Measurements from ENCODE around the gene CD96. TPM values are rescaled to one million over a fixed set of nuclear protein-coding genes. Genes with fewer than 3 reads are reported as not detected.

CD96 gene
- total and polyA plus RNA-seq, 2 experiments from 2014 or later, result 0.91 TPM; not detected in 1

DNA sequence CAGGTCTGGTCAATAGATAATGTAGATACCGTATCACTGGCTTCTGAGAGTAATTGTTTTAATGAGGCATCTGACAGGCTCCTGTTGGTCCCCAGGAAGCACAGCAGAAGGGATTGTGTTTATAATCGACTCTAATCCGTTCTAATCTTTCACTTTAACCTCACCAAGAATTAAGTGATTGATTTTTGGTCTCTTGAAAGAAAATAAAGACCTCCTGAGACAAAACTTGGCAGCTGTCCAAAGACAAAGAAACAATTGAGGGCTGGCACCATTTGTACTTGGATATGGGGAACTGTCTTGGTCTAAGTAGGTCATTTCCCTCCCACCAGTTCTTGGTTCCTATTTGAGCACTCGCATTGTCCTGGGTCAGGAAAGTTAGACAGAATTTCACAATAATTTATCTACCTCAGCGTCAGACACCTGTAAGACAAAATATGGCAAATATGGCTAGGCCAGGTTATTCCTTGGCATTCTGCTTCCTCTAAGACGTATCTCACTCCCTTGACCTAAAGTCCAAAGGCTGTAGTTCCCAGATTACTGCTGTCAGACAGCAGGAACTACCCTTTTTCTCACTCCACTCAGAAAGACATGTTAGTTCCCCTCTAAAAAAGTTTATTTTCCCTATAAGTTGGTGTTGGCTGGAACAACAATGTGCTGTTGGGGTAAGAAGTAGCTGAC lies 22.7 kb upstream of the CD96 start:
- H3K9me3 Mint-ChIP-seq, result no peaks in the 10 kb centered on the region
- ATAC-seq (no peak), DNase-seq (ENCODE audit: low spot score) (no peak)
- no peaks in the 10 kb centered on the region for H3K27me3 Mint-ChIP-seq (ENCODE audit: insufficient read depth, low read depth, poor library complexity)
- Histone ChIP-seq H3K4me2 (no peak overlapping the region), H3K79me2 (replicated peaks; ENCODE audit: insufficient read depth) (no peaks in the 10 kb centered on the region), H3K4me3 (no peak overlapping the region), H3K4me1 (ENCODE audit: insufficient read depth) (no peaks in the 10 kb centered on the region), H3K9me2 (ENCODE audit: insufficient read depth) (0 out of 2 replicates have a peak, but pooled peaks cover 5% of the 10 kb centered on the region), H3F3A (replicated peaks; ENCODE audit: low read depth) (no peaks in the 10 kb centered on the region), H3K27me3 (ENCODE audit: insufficient read depth) (no peaks in the 10 kb centered on the region), H2AFZ (no peak overlapping the region; the same call in 1 of the 2 replicates), H3K36me3 (ENCODE audit: insufficient read depth) (no peaks in the 10 kb centered on the region), H4K20me1 (replicated peaks; ENCODE audit: insufficient read depth) (no peaks in the 10 kb centered on the region), H3K27ac (ENCODE audit: low read depth) (no peak overlapping the region)
- peaks cover 5% of the 10 kb centered on the region; the same call in 1 of the 3 replicates for H3K4me1 Mint-ChIP-seq
- no peak overlapping the region for H3K4me3 Mint-ChIP-seq
- H3K36me3 Mint-ChIP-seq (ENCODE audit: low read depth), result no peaks in the 10 kb centered on the region
- TF ChIP-seq POLR2AphosphoS5 (IDR thresholded peaks at IDR 0.05; ENCODE audit: low read depth) (no peak), ZNF331 (CRISPR knock-in tag; IDR thresholded peaks at IDR 0.05; ENCODE audit: low read depth) (no peak), ZNF114 (CRISPR knock-in tag; IDR thresholded peaks at IDR 0.05) (no peak), EZH2 (IDR thresholded peaks at IDR 0.05; ENCODE audit: low read depth, unreplicated experiment) (no peak), CREB1 (CRISPR knock-in tag; IDR thresholded peaks at IDR 0.05; ENCODE audit: low read depth) (no peak), STAT1 (IDR thresholded peaks at IDR 0.05; ENCODE audit: unreplicated experiment) (no peak), NANOG (IDR thresholded peaks at IDR 0.05; ENCODE audit: borderline replicate concordance) (no peak), JUNB (IDR thresholded peaks at IDR 0.05; ENCODE audit: unreplicated experiment) (no peak), EZH2phosphoT487 (IDR thresholded peaks at IDR 0.05; ENCODE audit: unreplicated experiment) (no peak)
- TF ChIP-seq, protein P1, sequence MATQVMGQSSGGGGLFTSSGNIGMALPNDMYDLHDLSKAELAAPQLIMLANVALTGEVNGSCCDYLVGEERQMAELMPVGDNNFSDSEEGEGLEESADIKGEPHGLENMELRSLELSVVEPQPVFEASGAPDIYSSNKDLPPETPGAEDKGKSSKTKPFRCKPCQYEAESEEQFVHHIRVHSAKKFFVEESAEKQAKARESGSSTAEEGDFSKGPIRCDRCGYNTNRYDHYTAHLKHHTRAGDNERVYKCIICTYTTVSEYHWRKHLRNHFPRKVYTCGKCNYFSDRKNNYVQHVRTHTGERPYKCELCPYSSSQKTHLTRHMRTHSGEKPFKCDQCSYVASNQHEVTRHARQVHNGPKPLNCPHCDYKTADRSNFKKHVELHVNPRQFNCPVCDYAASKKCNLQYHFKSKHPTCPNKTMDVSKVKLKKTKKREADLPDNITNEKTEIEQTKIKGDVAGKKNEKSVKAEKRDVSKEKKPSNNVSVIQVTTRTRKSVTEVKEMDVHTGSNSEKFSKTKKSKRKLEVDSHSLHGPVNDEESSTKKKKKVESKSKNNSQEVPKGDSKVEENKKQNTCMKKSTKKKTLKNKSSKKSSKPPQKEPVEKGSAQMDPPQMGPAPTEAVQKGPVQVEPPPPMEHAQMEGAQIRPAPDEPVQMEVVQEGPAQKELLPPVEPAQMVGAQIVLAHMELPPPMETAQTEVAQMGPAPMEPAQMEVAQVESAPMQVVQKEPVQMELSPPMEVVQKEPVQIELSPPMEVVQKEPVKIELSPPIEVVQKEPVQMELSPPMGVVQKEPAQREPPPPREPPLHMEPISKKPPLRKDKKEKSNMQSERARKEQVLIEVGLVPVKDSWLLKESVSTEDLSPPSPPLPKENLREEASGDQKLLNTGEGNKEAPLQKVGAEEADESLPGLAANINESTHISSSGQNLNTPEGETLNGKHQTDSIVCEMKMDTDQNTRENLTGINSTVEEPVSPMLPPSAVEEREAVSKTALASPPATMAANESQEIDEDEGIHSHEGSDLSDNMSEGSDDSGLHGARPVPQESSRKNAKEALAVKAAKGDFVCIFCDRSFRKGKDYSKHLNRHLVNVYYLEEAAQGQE (IDR thresholded peaks at IDR 0.05; ENCODE audit: unreplicated experiment), result no peak
- TF ChIP-seq, protein P2, sequence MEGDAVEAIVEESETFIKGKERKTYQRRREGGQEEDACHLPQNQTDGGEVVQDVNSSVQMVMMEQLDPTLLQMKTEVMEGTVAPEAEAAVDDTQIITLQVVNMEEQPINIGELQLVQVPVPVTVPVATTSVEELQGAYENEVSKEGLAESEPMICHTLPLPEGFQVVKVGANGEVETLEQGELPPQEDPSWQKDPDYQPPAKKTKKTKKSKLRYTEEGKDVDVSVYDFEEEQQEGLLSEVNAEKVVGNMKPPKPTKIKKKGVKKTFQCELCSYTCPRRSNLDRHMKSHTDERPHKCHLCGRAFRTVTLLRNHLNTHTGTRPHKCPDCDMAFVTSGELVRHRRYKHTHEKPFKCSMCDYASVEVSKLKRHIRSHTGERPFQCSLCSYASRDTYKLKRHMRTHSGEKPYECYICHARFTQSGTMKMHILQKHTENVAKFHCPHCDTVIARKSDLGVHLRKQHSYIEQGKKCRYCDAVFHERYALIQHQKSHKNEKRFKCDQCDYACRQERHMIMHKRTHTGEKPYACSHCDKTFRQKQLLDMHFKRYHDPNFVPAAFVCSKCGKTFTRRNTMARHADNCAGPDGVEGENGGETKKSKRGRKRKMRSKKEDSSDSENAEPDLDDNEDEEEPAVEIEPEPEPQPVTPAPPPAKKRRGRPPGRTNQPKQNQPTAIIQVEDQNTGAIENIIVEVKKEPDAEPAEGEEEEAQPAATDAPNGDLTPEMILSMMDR (conservative IDR thresholded peaks at IDR 0.05; ENCODE audit: low read depth in 2 of 2), result no peak
- TF ChIP-seq, protein P3, sequence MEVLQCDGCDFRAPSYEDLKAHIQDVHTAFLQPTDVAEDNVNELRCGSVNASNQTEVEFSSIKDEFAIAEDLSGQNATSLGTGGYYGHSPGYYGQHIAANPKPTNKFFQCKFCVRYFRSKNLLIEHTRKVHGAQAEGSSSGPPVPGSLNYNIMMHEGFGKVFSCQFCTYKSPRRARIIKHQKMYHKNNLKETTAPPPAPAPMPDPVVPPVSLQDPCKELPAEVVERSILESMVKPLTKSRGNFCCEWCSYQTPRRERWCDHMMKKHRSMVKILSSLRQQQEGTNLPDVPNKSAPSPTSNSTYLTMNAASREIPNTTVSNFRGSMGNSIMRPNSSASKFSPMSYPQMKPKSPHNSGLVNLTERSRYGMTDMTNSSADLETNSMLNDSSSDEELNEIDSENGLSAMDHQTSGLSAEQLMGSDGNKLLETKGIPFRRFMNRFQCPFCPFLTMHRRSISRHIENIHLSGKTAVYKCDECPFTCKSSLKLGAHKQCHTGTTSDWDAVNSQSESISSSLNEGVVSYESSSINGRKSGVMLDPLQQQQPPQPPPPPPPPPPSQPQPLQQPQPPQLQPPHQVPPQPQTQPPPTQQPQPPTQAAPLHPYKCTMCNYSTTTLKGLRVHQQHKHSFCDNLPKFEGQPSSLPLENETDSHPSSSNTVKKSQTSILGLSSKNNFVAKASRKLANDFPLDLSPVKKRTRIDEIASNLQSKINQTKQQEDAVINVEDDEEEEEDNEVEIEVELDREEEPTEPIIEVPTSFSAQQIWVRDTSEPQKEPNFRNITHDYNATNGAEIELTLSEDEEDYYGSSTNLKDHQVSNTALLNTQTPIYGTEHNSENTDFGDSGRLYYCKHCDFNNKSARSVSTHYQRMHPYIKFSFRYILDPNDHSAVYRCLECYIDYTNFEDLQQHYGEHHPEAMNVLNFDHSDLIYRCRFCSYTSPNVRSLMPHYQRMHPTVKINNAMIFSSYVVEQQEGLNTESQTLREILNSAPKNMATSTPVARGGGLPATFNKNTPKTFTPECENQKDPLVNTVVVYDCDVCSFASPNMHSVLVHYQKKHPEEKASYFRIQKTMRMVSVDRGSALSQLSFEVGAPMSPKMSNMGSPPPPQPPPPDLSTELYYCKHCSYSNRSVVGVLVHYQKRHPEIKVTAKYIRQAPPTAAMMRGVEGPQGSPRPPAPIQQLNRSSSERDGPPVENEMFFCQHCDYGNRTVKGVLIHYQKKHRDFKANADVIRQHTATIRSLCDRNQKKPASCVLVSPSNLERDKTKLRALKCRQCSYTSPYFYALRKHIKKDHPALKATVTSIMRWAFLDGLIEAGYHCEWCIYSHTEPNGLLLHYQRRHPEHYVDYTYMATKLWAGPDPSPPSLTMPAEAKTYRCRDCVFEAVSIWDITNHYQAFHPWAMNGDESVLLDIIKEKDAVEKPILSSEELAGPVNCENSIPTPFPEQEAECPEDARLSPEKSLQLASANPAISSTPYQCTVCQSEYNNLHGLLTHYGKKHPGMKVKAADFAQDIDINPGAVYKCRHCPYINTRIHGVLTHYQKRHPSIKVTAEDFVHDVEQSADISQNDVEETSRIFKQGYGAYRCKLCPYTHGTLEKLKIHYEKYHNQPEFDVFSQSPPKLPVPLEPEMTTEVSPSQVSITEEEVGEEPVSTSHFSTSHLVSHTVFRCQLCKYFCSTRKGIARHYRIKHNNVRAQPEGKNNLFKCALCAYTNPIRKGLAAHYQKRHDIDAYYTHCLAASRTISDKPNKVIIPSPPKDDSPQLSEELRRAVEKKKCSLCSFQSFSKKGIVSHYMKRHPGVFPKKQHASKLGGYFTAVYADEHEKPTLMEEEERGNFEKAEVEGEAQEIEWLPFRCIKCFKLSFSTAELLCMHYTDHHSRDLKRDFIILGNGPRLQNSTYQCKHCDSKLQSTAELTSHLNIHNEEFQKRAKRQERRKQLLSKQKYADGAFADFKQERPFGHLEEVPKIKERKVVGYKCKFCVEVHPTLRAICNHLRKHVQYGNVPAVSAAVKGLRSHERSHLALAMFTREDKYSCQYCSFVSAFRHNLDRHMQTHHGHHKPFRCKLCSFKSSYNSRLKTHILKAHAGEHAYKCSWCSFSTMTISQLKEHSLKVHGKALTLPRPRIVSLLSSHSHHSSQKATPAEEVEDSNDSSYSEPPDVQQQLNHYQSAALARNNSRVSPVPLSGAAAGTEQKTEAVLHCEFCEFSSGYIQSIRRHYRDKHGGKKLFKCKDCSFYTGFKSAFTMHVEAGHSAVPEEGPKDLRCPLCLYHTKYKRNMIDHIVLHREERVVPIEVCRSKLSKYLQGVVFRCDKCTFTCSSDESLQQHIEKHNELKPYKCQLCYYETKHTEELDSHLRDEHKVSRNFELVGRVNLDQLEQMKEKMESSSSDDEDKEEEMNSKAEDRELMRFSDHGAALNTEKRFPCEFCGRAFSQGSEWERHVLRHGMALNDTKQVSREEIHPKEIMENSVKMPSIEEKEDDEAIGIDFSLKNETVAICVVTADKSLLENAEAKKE (CRISPR knock-in tag; IDR thresholded peaks at IDR 0.05), result no peak
- TF ChIP-seq, protein P4, sequence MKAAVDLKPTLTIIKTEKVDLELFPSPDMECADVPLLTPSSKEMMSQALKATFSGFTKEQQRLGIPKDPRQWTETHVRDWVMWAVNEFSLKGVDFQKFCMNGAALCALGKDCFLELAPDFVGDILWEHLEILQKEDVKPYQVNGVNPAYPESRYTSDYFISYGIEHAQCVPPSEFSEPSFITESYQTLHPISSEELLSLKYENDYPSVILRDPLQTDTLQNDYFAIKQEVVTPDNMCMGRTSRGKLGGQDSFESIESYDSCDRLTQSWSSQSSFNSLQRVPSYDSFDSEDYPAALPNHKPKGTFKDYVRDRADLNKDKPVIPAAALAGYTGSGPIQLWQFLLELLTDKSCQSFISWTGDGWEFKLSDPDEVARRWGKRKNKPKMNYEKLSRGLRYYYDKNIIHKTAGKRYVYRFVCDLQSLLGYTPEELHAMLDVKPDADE (IDR thresholded peaks at IDR 0.05), result no peak
- H3K27ac Mint-ChIP-seq, result no peak overlapping the region

Measured in GM23338 (cell line).